NB4 (cell line): ENCODE measurements around the gene GAL3ST1.
A peak's percentile ranks its signal among the peaks of the same experiment; 100 is the strongest.

Source experiments
- DNase-seq: peaks from one replicate; pipeline ENCODE4 v3.0.0; 2010; ENCODE audit warnings: low read depth
- H3K4me3 ChIP-seq: one replicate; pipeline ENCODE4 v1.5.1; 2011; ENCODE audit warnings: mild to moderate bottlenecking, low read depth, low read length, moderate library complexity
- CTCF ChIP-seq: IDR thresholded peaks from one replicate; pipeline ENCODE4 v1.5.1; 2012; ENCODE audit warnings: low read depth, low read length
- MYC ChIP-seq: IDR thresholded peaks from 2 replicates; pipeline ENCODE4 v1.6.1; 2011; ENCODE audit warnings: low read depth, low read length
- POLR2A ChIP-seq: IDR thresholded peaks from 2 replicates; pipeline ENCODE4 v1.6.1; 2011; ENCODE audit warnings: mild to moderate bottlenecking; ENCODE audit not compliant: insufficient read length; ENCODE audit errors: extremely low read depth
- TF ChIP-seq, protein P1 (sequence below): IDR thresholded peaks from 2 replicates; pipeline ENCODE4 v1.6.1; 2011; ENCODE audit warnings: low read depth, low read length

GAL3ST1 gene

DNA sequence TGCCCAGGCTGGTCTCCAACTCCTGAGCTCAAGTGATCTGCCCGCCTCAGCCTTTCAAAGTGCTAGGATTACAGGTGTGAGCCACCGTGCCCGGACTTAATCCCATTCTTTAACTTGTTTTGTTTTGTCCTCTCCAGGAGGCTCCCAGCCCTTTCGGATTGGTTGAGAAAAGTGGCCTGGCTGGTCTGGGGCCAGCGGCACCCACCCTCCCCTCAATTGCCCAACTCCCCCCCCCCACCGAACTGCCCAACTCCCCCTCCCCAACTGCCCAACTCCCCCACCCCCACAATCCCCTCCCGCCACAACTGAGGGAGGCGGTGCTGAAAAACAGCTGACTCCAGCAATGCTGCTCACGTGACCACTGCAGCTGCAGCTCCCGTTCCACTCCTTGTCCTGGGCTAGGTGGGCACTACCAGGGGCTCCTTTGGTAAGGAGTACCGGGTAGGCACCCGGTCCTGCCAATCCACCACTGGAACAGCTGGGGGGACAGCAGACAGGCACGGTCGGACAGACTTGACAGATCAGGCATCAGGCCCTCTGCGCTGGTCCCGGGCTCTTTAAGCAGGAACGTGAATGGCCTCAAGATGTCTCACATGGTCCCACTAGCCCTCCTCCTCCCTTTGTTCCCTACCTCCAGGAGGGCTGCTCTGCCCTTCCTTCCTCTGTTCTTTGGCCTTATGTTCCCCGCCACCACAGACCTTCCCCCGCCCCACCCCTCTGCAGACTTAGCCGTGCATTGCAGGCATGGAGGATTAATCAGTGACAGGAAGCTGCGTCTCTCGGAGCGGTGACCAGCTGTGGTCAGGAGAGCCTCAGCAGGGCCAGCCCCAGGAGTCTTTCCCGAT is 32.2 kb upstream of the GAL3ST1 start, which contains the start of gene TCN2:
TSS of gene TCN2 (plus strand) at position 720 of the 845 bp plus-strand sequence. CDS start 158 bp downstream, outside the sequence.
- 0 out of 2 replicates have a peak, but pooled peaks have one; percentile 16 for TF ChIP-seq MYC
- TF ChIP-seq, protein P1, sequence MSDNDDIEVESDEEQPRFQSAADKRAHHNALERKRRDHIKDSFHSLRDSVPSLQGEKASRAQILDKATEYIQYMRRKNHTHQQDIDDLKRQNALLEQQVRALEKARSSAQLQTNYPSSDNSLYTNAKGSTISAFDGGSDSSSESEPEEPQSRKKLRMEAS, result no peak
- peak; percentile 91 for DNase-seq
- H3K4me3 ChIP-seq, result peak within 1 kb of the TSS; percentile 47

DNA sequence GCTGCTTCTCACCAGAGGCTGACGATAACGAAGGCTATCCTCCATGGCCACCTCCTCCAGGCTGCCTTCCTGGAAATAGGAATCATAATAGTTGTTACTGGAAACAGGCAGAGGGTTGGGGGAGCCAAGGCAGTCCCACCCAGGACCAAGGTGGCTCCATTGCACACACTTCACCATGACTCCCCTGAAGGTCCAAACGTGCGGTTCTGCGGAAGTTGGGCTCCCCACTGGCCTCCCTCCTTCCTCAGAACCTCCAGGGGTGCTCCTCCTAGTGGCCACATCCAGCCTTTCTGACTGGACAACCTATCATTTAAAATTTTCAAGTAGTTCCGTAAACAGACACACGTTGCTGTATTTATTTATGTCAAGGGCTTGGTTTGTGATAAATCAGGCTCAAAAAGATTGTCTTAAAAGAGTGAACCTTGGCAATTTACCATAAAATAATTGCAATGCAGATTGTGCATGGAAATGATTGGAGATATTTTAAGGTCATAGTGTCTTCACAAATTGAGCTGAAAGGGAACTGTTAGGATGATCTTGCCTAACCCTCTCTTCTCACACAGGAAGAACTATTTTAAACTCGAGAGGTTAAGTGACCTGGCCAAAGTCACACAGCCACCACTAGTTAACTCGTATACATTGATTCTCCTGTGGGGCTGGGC is 31.1 kb upstream of the GAL3ST1 start:
- DNase-seq, result peak; percentile 66
- TF ChIP-seq, protein P1, result no peak; the same call in 1 of the 2 replicates
- TF ChIP-seq CTCF, result peak; percentile 69
- peak overlapping the region; percentile 2 for H3K4me3 ChIP-seq

GRCh38 chr22:30604723-30605122 is 30.3 kb upstream of the GAL3ST1 start:
- DNase-seq, result no peak
- H3K4me3 ChIP-seq, result no peak overlapping the region
- TF ChIP-seq MYC (no peak), POLR2A (no peak), CTCF (no peak)
- TF ChIP-seq, protein P1, result no peak

DNA sequence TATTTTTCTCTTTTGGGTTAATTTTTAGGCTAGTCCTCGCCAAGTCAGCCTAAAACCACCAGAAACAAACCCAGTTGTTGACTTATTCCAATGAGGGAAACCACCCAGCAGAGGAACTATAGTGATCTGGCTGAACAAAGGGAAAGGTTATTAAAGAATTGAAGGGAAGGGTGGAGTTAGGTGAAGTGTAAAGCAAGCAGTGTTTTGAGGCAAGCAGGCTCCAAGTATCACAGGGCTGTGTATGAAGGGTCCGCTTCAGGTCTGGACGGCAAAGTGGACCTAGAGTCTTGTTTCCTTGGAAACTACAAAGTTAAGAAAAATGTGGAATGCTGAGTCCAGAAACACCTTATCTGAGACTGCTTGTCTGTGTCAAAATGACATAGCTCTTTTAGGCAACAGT is 29.3 kb upstream of the GAL3ST1 start:
- no peak overlapping the region for H3K4me3 ChIP-seq
- TF ChIP-seq MYC (no peak), POLR2A (no peak), CTCF (no peak)
- TF ChIP-seq, protein P1, result no peak

GRCh38 chr22:30602049-30602448 is 27.6 kb upstream of the GAL3ST1 start:
- DNase-seq, result peak; percentile 65

More for the DNA sequence above, 29.3 kb upstream of the GAL3ST1 start:
- no peak for DNase-seq

More at GRCh38 chr22:30602049-30602448, 27.6 kb upstream of the GAL3ST1 start:
- TF ChIP-seq CTCF (peak; percentile 45), MYC (no peak)
- no peak overlapping the region for H3K4me3 ChIP-seq
